ENCODE measurements around the gene LRCH3.
"Not testable (repeated sequence)": the region's sequence is repeated elsewhere in the genome, so short reads cannot be mapped to it uniquely, and the experiment has no call there.

Gene LRCH3

DNA sequence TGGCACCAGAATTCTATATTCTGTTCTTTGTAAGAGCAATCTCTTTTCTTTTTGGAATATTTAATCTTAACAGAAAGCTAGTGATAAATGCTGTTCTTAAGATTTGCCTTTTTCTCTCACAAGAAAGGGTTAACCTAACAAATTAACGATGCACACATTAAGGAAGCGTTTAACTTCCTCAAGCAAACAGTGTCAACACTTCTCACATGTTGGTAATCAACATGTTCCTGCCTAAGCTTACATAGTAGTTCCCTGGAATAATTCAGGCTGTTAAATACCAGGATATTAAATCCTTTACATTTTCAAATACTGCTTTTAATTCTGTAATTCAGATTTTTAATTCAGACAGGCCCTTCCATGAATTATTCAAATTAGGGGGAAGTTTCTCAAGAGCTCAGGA is 91.5 kb downstream of the LRCH3 start:
- DNase-seq (ENCODE audit: low read depth, low spot score) = no peak

DNA sequence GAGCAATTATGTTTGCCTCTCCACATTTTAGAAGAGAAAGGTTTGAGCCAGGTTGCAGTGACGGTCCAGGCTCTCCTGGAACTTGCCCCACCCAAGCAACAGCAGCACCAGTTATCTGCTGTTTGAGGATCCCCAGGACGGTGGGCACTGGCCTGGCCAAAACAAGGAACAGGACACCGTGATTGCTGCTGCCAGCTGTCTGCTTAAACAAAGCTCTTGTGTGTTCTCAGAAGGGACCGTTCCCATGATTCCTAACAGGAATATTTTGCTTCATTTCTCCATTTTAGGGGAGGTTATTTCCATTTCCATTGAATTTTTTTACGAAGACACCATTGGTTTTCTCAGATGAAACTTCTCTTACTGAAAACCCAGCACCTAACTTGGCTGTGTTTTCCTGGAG is 92.5 kb downstream of the LRCH3 start:
- DNase-seq (ENCODE audit: low read depth, low spot score) = no peak

DNA sequence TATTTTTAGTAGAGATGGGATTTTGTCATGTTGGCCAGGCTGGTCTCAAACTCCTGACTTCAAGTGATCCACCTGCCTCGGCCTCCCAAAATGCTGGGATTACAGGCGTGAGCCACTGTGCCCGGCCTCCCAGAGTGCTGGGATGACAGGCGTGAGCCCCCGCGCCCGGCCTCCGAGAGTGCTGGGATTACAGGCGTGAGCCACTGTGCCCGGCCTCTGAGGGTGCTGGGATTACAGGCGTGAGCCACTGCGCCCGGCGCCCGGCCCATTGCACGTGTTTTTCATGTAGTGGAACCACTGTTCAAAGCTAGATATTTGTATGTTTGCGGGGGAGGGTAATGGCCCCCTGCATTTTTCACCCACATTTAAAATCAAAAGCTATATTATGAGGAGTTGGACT is 93.3 kb downstream of the LRCH3 start:
- DNase-seq (ENCODE audit: low read depth, low spot score) = not testable (repeated sequence)

DNA sequence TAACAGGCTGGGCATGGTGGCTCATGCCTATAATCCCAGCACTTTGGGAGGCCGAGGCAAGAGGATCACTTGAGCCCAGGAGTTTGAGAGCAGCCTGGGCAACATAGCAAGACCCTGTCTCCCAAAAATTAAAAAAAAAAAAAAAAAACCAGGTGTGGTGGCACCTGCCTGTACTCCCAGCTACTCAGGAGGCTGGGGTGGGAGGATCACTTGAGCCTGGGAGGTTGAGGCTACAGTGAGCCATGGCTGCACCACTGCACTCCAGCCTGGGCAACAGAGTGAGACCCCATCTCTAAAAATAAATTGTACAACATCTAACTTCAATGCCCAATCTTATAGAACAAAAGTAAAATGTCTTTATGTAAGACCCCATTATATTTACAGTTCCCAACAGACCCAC is 95.0 kb downstream of the LRCH3 start:
- DNase-seq (ENCODE audit: low read depth, low spot score) = not testable (repeated sequence)

DNA sequence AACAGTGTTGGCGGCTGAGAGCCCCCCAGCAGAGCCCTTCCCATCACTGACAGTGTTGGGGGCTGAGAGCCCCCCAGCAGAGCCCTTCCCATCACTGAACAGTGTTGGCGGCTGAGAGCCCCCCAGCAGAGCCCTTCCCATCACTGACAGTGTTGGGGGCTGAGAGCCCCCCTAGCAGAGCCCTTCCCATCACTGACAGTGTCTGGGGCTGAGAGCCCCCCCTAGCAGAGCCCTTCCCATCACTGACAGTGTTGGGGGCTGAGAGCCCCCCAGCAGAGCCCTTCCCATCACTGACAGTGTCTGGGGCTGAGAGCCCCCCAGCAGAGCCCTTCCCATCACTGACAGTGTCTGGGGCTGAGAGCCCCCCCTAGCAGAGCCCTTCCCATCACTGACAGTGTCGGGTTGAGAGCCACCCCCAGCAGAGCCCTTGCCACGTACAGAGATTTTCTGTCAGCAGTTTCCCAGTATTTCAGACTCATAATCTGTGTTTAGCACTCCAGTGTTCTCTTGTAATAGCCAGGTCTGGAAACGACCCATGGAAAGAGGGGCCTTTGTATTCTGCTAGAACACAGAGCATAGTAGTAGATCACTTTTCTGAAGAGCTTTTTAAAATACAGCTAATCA is 96.5 kb downstream of the LRCH3 start:
- not testable (repeated sequence) for DNase-seq (ENCODE audit: low read depth, low spot score)

DNA sequence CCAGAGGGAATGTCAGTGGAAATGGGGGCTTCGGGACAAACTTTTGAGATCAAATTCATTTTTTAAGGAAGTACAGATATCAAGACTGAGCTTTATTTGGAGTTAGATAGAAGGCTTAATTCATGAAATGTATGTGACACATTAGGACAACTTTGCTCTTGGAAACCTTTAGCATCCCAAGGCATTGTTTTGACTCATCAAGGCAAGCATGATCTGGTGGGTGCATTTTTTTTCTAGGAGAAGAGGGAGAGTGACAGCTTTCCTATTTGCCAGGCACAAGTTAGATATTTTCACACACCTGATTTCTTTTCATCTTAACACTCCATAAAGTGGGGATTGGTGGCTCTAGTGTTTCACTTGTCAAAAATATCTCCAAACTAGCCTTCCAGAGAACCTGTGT is 97.5 kb downstream of the LRCH3 start:
- DNase-seq (ENCODE audit: low read depth, low spot score) = no peak

DNA sequence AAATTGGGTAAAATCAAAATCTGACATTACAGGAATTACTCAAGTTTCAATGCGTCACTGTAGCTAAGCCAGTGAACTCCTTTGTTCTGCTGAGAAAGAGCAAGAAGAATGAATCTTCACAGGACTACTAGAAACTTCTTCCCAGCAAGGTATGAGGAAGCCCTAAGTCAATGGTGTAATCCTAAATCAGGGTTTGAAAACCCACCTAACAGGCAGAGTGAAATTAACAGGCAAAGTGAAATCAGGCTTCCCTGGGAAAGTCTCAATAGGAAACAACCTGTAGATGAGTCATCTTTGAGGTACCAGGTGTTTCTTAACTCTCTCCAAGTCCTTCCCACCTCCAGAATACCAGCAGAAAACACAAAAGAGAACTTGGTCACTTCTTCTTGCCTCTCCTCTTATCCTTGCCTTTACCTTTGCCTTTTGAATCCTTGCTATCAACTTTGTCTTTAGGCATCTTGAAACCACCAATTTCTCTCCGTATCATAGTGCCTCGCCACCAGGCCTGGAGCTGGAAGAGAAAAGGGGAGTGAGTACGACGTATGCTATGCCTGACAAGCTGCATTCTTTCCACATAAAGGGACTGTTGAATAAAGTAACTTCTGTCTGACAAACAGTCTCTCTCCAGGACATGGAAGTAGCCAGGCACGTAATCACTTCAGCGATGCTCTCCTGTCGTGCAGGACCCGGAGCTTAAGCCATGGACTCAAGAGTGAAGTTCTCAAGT is 98.3 kb downstream of the LRCH3 start:
- DNase-seq (ENCODE audit: low read depth, low spot score) = peak; percentile 42

DNA sequence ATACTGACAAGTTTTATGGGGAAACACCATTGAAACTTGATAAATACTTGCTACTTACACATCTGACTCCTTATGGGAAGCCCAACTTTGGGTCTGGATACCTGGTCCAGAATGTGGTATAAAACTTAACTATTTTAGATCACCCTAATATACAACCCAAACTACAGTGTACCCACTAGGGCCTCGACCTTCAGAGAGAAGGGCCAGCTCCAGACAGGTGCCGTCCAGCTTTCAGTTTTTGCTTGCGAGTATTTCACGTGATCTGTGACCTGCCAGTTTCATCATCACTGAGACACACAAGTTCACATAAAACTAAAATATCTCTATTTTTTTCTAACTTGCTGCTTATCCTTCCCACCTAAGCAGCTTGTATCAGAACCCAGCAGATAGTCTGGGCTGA is 99.6 kb downstream of the LRCH3 start:
- DNase-seq (ENCODE audit: low read depth, low spot score) = no peak

DNA sequence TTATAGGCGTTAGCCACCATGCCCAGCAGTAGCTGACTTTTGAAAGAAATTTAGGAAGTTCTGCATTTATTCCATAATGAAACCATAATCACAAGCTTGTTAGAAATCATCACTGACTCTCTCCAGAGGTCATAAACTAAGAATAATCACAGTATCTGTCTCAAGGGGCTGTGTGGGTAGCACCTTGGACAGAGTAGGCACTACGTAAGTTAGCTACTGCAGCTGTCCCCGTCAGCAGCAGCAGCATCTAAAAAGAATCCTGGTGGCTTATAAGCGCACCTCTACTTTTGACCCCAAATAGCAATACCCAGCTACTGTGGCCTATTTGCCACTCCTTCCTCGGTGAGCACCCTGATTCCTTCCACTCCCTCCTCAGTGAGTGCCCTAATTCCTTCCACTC is 101.1 kb downstream of the LRCH3 start:
- no peak for DNase-seq (ENCODE audit: low read depth, low spot score)

DNA sequence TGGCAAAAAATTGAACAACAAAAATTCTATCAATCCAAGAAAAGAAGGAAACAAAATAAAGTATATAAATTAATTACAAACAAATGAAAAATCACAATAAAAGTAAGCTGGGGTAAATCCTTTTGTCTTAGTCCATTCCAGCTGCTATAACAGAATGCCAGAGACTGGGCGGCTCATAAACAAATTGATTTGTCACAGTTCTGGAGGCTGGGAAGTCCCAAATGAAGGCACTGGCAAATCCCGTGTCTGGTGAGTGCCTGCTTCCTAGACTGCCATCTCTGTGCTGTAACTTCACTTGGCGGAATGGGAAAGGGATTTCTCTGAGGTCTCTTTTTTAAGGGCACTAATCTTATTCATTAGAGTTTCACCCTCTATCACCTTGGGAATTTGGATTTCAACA is 105.4 kb downstream of the LRCH3 start:
- DNase-seq (ENCODE audit: low read depth, low spot score) = no peak

DNA sequence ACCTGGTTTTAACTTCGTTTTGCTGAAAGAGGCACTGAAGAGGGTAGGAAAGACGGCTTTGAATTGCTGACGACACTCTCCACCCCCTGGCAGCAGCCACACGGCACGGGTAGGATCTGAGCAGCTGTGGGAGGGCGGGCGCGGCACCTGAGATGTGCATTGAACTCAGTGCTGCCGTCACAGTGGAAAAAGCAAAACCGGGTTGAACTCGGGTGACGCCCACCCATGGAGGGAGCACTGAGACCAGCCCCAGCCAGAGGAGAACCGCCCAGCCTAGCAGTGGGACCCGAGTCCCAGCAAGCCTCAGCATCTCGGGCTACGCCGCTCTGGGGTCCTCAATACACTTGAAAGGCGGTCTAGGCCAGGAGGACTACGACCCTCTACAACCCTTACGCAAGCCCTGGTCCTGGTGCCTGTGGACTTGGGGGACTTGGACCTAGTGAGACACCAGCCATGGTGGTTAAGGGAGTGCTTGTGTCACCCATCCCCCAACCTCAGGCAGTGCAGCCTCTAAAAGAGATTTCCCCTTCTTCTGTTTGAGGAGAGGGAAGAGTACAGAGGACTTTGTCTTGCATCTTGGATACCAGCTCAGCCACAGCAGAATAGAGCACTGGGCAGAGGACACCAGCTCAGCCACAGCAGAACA is 108.9 kb downstream of the LRCH3 start:
- DNase-seq (ENCODE audit: low read depth, low spot score) = no peak

DNA sequence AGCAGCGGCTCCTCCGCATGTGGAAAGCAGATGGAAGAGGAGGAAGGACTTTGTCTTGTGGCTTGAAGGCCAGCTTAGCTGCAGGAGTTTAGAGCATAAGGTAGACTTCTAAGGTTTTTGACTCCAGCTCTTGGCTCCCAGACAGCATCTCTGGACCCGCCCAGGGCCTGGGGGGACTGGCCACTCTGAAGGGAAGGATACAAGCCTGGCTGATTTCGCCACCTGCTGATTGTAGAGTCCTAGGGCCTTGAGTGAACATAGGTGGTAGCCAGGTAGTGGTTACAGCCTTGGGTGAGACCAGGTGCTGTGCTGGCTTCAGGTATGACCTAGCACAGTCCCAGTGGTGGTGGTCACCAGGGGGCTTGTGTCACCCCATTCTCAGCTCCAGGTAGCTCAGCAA is 110.6 kb downstream of the LRCH3 start:
- DNase-seq (ENCODE audit: low read depth, low spot score) = peak; percentile 26

DNA sequence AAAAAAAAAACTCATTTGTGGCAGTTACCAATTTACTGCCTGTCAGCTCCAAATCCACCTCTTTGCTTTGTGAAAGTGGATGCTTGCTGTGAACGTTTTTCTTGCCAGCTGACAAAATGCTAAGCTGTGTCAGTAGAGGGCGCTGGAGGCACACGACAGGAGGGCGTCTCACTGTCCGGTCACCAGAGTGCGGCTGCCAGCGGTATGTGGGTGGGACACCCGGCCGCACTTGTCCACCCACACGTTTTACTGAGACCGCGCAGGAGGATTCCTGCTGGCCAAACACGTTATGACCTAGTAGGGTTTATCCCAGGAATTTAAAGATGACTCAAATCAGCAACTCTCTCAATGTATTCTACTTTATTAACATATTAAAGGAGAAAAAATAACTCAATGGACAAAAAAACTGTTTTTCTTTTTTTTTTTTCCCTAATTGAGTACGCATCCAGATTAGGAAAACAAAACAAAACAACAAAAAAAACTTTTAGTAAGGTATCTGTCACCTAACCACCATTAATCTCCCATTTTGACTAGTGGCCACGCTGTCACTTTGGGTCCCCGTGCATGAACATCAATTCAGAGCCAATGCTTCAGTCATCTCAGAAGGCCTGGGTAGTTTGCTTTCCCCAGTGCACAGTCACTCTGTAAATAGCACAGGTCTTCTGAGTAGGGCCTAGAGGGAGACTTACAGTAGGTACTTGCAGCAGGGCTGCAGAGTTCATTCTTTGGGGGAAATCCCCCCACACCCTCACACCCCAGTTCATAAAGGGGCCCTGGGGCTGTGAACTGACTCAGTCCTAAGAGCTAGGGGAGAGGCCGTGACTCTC is 115.2 kb downstream of the LRCH3 start:
- peak; percentile 89 for DNase-seq (ENCODE audit: low read depth, low spot score)

DNA sequence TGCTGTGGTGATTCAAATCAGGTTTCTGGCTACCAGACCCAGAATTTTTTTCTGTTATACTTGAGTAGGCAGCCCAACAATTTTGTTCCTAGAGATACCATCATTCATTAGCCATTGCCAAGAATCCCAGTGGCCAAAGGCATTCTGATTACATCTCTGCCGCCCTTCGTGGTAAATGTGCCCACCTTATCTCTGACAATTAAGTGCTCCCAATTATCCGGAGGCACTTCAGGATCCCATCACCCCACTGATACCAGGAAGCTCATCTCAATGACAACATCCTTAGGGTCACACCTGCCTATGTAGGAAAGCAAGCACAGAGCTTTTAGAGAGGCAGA is 115.8 kb downstream of the LRCH3 start:
- no peak for DNase-seq (ENCODE audit: low read depth, low spot score)

DNA sequence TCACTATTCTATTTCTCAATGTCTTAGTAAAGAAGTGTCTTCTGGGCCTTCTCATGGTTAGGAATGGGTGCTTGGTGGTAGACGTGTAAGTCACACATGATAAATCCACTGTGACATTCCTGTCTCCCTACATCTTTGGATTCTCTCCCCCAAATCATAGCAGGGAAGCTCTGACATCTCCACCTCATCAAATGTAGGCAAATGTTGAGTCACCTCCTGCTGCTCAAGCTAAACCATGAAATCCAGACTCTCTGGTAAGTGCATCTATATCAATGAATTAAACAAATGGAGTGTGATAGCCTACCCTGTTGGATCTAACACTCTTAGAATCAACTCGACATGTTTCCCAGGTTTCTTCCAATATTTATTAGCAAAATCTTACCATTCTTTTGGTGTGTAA is 116.1 kb downstream of the LRCH3 start:
- no peak for DNase-seq (ENCODE audit: low read depth, low spot score)

DNA sequence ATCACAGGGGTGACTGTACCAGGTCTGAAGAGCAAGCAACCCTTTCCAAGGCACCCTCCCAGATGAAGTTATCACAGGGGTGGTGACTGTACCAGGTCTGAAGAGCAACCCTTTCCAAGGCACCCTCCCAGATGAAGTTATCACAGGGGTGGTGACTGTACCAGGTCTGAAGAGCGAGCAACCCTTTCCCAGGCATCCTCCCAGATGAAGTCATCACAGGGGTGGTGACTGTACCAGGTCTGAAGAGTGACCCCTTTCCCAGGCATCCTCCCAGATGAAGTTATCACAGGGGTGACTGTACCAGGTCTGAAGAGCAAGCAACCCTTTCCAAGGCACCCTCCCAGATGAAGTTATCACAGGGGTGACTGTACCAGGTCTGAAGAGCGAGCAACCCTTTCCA is 117.5 kb downstream of the LRCH3 start:
- DNase-seq (ENCODE audit: low read depth, low spot score) = not testable (repeated sequence)

DNA sequence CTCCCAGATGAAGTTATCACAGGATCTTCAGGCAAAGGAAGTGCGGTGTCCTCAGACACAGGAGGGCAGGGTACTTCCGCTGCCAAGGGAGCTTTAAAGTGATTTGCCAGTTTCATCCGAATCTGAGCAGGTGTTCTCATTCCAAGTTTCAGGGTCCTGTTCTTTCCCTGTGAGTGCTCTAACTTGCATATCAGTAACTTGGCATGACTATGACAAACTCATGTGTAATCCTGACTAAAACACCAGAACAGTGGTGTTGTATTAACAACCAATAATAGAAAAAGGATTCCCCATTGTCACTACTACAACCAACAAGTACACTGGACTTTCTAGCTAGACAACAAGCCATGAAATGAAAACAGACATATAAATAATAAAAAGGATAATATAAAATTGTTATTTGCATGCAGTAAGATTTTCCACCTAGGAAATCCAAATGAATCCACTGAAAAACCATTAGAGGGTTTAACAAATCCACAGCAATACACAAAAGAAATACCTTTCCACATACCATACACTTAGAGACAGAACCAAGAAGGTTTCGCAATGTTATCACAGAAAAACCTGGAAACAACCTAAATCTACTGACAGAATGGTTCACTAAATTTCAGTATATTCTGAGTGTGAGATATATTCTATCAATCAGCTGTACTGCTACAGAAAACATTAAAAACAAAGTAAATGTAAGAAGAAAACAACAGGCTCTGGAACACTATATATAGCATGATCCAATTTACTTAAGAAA is 118.1 kb downstream of the LRCH3 start:
- no peak for DNase-seq (ENCODE audit: low read depth, low spot score)

DNA sequence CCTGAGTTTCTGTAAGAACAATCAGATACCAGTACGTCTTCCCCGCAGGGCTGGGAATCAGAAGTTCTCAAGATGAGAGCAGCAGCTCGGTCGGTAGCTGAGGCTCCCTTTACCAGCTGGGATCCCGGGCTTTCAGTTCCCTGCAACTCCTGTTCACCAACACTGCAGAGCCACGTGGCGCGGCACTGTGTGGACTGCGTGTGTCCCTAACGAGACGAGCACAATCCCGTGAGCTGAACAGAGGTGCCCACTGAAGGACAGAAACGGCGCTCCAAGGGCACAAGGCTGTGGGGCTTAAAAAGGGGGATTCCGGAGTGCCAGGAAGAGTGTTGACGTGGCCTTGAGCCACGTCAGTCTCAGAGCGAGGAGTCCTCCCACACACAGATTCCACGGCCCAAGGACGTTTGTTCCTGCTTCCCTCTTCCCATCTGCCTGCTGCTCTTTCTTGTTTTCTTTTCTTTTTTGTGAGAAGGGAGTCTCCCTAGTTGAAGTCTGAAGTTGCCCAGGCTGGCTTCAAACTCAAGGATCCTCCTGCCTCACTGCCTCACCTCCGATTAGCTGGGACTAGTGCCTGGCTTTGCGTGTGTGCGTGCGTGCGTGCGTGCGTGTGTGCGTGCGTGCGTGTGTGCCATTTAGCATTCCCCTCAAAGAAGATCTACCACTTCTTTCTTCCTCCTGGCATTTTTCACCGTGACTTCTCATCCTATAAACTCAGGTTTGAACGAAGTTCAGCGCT is 121.9 kb downstream of the LRCH3 start:
- peak; percentile 21 for DNase-seq (ENCODE audit: low read depth, low spot score)

DNA sequence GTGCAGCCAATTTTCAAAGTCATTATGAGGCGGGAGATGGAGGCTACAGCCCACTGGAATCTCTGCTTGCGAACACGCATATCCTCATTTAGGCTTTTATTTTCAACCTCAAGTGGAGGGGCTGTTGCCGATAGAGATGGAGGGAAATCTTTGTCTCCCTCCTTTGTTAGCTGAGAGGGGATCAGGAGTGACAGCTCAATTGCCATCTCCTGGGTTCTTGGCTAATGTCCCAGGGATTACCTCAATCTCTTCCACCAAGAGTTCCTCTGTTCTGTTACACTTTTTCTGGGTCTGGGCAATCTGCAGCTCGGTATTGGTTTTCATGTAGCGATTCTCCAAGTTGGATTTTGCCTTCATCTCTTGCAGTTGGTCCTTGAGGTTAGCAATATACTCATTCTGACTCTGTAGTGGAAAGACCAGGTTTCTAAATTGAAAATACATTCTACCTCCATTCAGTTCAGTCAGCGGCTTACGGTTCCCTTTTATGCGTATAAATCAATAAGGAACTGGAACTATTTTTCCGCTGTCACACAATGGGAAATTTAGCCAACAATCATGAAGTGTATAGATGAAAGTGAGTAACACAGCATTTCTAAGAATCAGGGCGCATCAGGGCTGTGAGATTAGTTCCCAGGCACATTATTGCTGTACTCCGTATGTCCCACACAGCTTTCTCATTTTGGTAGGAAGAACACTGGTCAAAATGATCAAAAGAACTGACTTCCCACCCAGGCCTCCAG is 122.8 kb downstream of the LRCH3 start:
- DNase-seq (ENCODE audit: low read depth, low spot score) = no peak
